Measurements from ENCODE around the gene PLAGL2.
"Not testable (repeated sequence)": the region's sequence is repeated elsewhere in the genome, so short reads cannot be mapped to it uniquely, and the experiment has no call there.

PLAGL2 gene

DNA sequence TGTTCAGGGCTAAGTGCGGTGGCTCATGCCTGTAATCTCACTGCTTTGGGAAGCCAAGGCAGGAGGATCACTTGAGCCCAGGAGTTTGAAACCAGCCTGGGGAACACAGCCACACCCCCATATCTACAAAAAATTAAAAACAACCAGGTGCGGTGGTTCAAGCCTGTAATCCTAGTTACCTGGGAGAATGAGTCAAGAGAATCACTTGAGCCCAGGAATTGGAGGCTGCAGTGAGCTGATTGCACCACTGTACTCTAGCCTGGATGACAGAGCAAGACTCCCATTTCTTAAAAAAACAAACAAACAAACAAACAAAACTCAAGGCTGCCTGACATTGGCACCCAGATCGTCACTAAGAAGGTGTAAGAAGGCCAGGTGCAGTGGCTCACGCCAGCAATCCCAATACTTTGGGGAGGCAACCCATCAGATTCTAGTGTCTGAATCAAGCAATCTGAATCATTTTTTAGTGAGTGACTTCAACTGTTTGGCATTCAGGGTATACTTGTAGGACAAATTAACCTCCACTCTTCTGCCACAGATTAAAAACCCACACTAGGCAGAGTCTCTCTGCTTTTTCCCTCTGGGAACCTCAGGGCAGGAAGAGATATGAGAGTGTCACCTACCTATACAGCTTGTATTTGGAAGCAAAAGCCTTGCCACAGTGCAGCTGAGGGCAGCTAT, 6.1 kb downstream of the PLAGL2 start:
- H2AFZ ChIP-seq (ENCODE audit: low read length), result no peak overlapping the region
- peaks cover 9% of the 10 kb centered on the region for H3K36me3 ChIP-seq (replicated peaks; ENCODE audit: insufficient read depth, low read length)
- H3K27ac ChIP-seq (ENCODE audit: low read length), result no peak overlapping the region
- no peak overlapping the region for H3K9ac ChIP-seq (ENCODE audit: low read length)
- H3K27me3 ChIP-seq (replicated peaks; ENCODE audit: insufficient read depth, low read length), result no peaks in the 10 kb centered on the region
- H3K4me1 ChIP-seq (ENCODE audit: low read length), result peaks cover 19% of the 10 kb centered on the region
- H4K20me1 ChIP-seq (ENCODE audit: insufficient read depth, low read length), result peaks cover 8% of the 10 kb centered on the region; the same call in 1 of the 2 replicates
- no peaks in the 10 kb centered on the region for H3K9me2 ChIP-seq (replicated peaks; ENCODE audit: insufficient read depth, low read length)
- peaks cover 84% of the 10 kb centered on the region for H3K79me2 ChIP-seq (ENCODE audit: low read length)
- no peak for DNase-seq
- TF ChIP-seq EZH2 (optimal IDR thresholded peaks at IDR 0.05; ENCODE audit: low read depth, low read length) (no peak), EZH2phosphoT487 (IDR thresholded peaks at IDR 0.05; ENCODE audit: low read length) (no peak)
- TF ChIP-seq, protein P1, sequence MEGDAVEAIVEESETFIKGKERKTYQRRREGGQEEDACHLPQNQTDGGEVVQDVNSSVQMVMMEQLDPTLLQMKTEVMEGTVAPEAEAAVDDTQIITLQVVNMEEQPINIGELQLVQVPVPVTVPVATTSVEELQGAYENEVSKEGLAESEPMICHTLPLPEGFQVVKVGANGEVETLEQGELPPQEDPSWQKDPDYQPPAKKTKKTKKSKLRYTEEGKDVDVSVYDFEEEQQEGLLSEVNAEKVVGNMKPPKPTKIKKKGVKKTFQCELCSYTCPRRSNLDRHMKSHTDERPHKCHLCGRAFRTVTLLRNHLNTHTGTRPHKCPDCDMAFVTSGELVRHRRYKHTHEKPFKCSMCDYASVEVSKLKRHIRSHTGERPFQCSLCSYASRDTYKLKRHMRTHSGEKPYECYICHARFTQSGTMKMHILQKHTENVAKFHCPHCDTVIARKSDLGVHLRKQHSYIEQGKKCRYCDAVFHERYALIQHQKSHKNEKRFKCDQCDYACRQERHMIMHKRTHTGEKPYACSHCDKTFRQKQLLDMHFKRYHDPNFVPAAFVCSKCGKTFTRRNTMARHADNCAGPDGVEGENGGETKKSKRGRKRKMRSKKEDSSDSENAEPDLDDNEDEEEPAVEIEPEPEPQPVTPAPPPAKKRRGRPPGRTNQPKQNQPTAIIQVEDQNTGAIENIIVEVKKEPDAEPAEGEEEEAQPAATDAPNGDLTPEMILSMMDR (IDR thresholded peaks at IDR 0.05; ENCODE audit: low read length), result no peak
- H3K4me3 ChIP-seq (ENCODE audit: low read length), result no peak overlapping the region
- H3K4me2 ChIP-seq (ENCODE audit: low read depth, low read length), result no peak overlapping the region
- H3K9me3 ChIP-seq (replicated peaks; ENCODE audit: insufficient read depth, low read length), result no peaks in the 10 kb centered on the region
- H3F3A ChIP-seq (ENCODE audit: insufficient read depth, low read length), result no peaks in the 10 kb centered on the region

DNA sequence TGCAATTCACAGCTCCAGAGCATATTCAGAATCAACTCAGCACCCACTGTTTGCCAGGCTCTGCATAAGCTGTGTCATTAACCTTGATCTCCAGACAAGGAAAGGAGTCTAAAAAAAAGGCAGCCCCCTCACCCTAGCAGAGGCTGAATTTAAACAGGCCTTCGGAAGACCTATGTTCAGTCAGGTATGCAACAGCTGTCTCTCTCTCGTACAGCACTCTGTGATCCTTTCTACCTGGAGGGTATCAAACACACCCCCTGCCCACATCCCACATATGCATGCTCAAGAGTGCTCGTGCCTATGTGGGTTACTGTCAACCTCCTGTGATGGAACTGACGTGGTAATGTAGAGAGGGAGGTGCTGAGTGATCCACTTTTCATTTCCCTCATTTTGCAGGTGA, 8.5 kb downstream of the PLAGL2 start:
- no peak overlapping the region for H3K9ac ChIP-seq (ENCODE audit: low read length)
- peaks cover under 1% of the 10 kb centered on the region; the same call in 1 of the 2 replicates for H4K20me1 ChIP-seq (ENCODE audit: insufficient read depth, low read length)
- H3K36me3 ChIP-seq (replicated peaks; ENCODE audit: insufficient read depth, low read length), result peaks cover 9% of the 10 kb centered on the region
- no peak overlapping the region for H3K4me3 ChIP-seq (ENCODE audit: low read length)
- no peak overlapping the region for H2AFZ ChIP-seq (ENCODE audit: low read length)
- no peaks in the 10 kb centered on the region for H3K9me2 ChIP-seq (replicated peaks; ENCODE audit: insufficient read depth, low read length)
- H3K79me2 ChIP-seq (ENCODE audit: low read length), result peaks cover 64% of the 10 kb centered on the region
- no peak for DNase-seq
- H3K27ac ChIP-seq (ENCODE audit: low read length), result no peak overlapping the region
- no peaks in the 10 kb centered on the region for H3F3A ChIP-seq (ENCODE audit: insufficient read depth, low read length)
- no peaks in the 10 kb centered on the region for H3K27me3 ChIP-seq (replicated peaks; ENCODE audit: insufficient read depth, low read length)
- H3K9me3 ChIP-seq (replicated peaks; ENCODE audit: insufficient read depth, low read length), result no peaks in the 10 kb centered on the region
- H3K4me1 ChIP-seq (ENCODE audit: low read length), result no peaks in the 10 kb centered on the region
- no peak for TF ChIP-seq EZH2 (optimal IDR thresholded peaks at IDR 0.05; ENCODE audit: low read depth, low read length)
- TF ChIP-seq, protein P1 (IDR thresholded peaks at IDR 0.05; ENCODE audit: low read length), result no peak
- TF ChIP-seq EZH2phosphoT487 (IDR thresholded peaks at IDR 0.05; ENCODE audit: low read length), result no peak
- no peak overlapping the region for H3K4me2 ChIP-seq (ENCODE audit: low read depth, low read length)

DNA sequence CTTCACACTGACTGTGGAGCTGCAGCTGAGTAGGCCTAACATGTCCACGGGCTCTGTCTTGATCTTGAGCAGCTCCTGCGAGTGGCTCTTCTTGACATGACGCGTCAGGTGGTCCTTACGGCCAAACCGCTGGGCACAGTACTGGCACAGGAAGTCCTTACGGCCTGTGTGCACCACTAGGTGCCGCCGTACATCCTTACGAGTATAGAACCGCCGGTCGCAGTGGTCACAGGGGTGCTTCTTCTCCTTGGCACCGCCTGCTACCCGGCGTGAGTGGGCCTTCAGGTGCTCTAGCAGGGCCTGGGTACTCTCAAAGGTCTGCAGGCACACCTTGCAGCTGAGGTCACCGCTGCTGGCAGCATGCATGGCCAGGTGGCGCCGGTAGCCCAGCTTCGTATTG, 10.4 kb downstream of the PLAGL2 start:
- not testable (repeated sequence) for H3K9me2 ChIP-seq (replicated peaks; ENCODE audit: insufficient read depth, low read length); H3K9me3 ChIP-seq (replicated peaks; ENCODE audit: insufficient read depth, low read length); DNase-seq; H3K27ac ChIP-seq (ENCODE audit: low read length); H2AFZ ChIP-seq (ENCODE audit: low read length); H3F3A ChIP-seq (ENCODE audit: insufficient read depth, low read length); H3K36me3 ChIP-seq (replicated peaks; ENCODE audit: insufficient read depth, low read length); H3K27me3 ChIP-seq (replicated peaks; ENCODE audit: insufficient read depth, low read length); H4K20me1 ChIP-seq (ENCODE audit: insufficient read depth, low read length); H3K9ac ChIP-seq (ENCODE audit: low read length); H3K4me1 ChIP-seq (ENCODE audit: low read length); H3K4me2 ChIP-seq (ENCODE audit: low read depth, low read length); H3K4me3 ChIP-seq (ENCODE audit: low read length)
- H3K79me2 ChIP-seq (ENCODE audit: low read length), result peaks cover 45% of the 10 kb centered on the region

DNA sequence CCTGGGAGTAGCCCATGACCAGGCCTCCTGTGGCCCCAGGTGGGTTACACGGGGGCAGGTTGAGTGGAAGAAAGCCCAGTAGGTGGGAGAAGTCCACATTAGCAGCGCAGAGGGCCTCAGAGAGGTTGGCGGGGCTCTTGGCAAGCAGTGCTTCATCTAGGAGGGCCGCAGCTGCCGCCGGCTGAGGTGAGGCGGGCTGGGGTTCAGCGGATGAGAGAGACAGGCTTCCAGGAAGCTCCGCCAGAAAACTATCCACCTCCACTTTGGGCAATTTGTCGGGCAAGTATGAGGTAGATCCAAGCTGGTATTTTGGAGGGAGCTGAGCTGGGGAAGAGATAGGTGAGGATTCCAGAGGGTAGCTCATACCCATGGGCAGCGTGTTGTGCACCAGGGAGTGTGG, 10.9 kb downstream of the PLAGL2 start:
- not testable (repeated sequence) for H3K27ac ChIP-seq (ENCODE audit: low read length); H3K4me2 ChIP-seq (ENCODE audit: low read depth, low read length); H3K4me3 ChIP-seq (ENCODE audit: low read length); H3K27me3 ChIP-seq (replicated peaks; ENCODE audit: insufficient read depth, low read length); DNase-seq; H3K9me2 ChIP-seq (replicated peaks; ENCODE audit: insufficient read depth, low read length); H3K36me3 ChIP-seq (replicated peaks; ENCODE audit: insufficient read depth, low read length); H4K20me1 ChIP-seq (ENCODE audit: insufficient read depth, low read length); H3K9me3 ChIP-seq (replicated peaks; ENCODE audit: insufficient read depth, low read length); H3F3A ChIP-seq (ENCODE audit: insufficient read depth, low read length); H2AFZ ChIP-seq (ENCODE audit: low read length); H3K4me1 ChIP-seq (ENCODE audit: low read length); H3K9ac ChIP-seq (ENCODE audit: low read length)
- H3K79me2 ChIP-seq (ENCODE audit: low read length), result peaks cover 40% of the 10 kb centered on the region
